H9 (cell line): ENCODE measurements around the gene HMGXB4. TPM values are rescaled to one million over a fixed set of nuclear protein-coding genes. Genes with fewer than 3 reads are reported as not detected.

Experiments
- DNase-seq: peaks from one replicate; pipeline ENCODE4 v3.0.0-alpha.2; 2017
- H2AFZ ChIP-seq: one replicate; pipeline ENCODE4 v1.6.1; 2013; ENCODE audit warnings: mild to moderate bottlenecking, low read length, control low read depth, moderate library complexity
- H2AK5ac ChIP-seq: 2 replicates; pipeline ENCODE4 v1.6.1; 2013; ENCODE audit warnings: low read length, control low read depth, mixed read lengths; ENCODE audit not compliant: insufficient read length
- H2BK120ac ChIP-seq: one replicate; pipeline ENCODE4 v1.6.1; 2013; ENCODE audit warnings: low read depth, mild to moderate bottlenecking, low read length, control low read depth, inconsistent platforms; ENCODE audit not compliant: poor library complexity, severe bottlenecking
- H2BK12ac ChIP-seq: 2 replicates; pipeline ENCODE4 v1.6.1; 2013; ENCODE audit warnings: low read length, control low read depth, mixed read lengths, low read depth; ENCODE audit not compliant: insufficient read length
- H2BK15ac ChIP-seq: 2 replicates; pipeline ENCODE4 v1.6.1; 2013; ENCODE audit warnings: low read depth, low read length, control low read depth
- H2BK20ac ChIP-seq: one replicate; pipeline ENCODE4 v1.6.1; 2013; ENCODE audit warnings: low read depth, mild to moderate bottlenecking, low read length, control low read depth, inconsistent platforms; ENCODE audit not compliant: poor library complexity, severe bottlenecking
- H2BK5ac ChIP-seq: 2 replicates; pipeline ENCODE4 v1.6.1; 2013; ENCODE audit warnings: low read length, control low read depth, mixed read lengths; ENCODE audit not compliant: insufficient read length
- H3K14ac ChIP-seq: 2 replicates; pipeline ENCODE4 v1.6.1; 2013; ENCODE audit warnings: low read length, control low read depth; ENCODE audit not compliant: insufficient read depth
- H3K18ac ChIP-seq: 2 replicates; pipeline ENCODE4 v1.6.1; 2013; ENCODE audit warnings: low read depth, mild to moderate bottlenecking, mixed read lengths, low read length, control low read depth; ENCODE audit not compliant: insufficient read length
- H3K23ac ChIP-seq: 2 replicates; pipeline ENCODE4 v1.6.1; 2013; ENCODE audit warnings: low read length, control low read depth, mixed read lengths, low read depth; ENCODE audit not compliant: insufficient read length
- H3K23me2 ChIP-seq: 2 replicates; pipeline ENCODE4 v1.6.1; 2013; ENCODE audit warnings: low read depth, mild to moderate bottlenecking, mixed read lengths, low read length, control low read depth; ENCODE audit not compliant: insufficient read length, poor library complexity, severe bottlenecking
- H3K27ac ChIP-seq: 2 replicates; pipeline ENCODE4 v1.5.1; 2013; ENCODE audit warnings: low read length, control low read depth, mixed read lengths, low read depth; ENCODE audit not compliant: insufficient read length
- H3K27me3 ChIP-seq: 2 replicates; pipeline ENCODE4 v1.6.1; 2013; ENCODE audit warnings: low read length, control low read depth, inconsistent platforms; ENCODE audit not compliant: insufficient read depth
- H3K4ac ChIP-seq: 2 replicates; pipeline ENCODE4 v1.6.1; 2013; ENCODE audit warnings: low read depth, mild to moderate bottlenecking, control low read depth, inconsistent platforms, low read length, moderate library complexity
- H3K4me1 ChIP-seq: 2 replicates; pipeline ENCODE4 v1.6.1; 2013; ENCODE audit warnings: low read length, control low read depth, inconsistent platforms; ENCODE audit not compliant: insufficient read depth
- H3K4me2 ChIP-seq: 2 replicates; pipeline ENCODE4 v1.6.1; 2013; ENCODE audit warnings: low read length, control low read depth, mixed read lengths; ENCODE audit not compliant: insufficient read length, insufficient read depth
- H3K56ac ChIP-seq: 2 replicates; pipeline ENCODE4 v1.6.1; 2013; ENCODE audit warnings: low read depth, mild to moderate bottlenecking, mixed read lengths, low read length, control low read depth; ENCODE audit not compliant: insufficient read length
- H3K79me1 ChIP-seq: 2 replicates; pipeline ENCODE4 v1.6.1; 2013; ENCODE audit warnings: low read depth, mild to moderate bottlenecking, moderate library complexity, low read length, control low read depth, inconsistent platforms; ENCODE audit not compliant: insufficient read depth, poor library complexity, severe bottlenecking
- H3K79me2 ChIP-seq: 2 replicates; pipeline ENCODE4 v1.6.1; 2013; ENCODE audit warnings: low read length, control low read depth, inconsistent platforms; ENCODE audit not compliant: insufficient read depth
- H3K9ac ChIP-seq: 2 replicates; pipeline ENCODE4 v1.6.1; 2013; ENCODE audit warnings: low read length, control low read depth, mixed read lengths; ENCODE audit not compliant: insufficient read length; ENCODE audit errors: extremely low read depth
- H3K9me3 ChIP-seq: one replicate; pipeline ENCODE4 v1.6.1; 2013; ENCODE audit warnings: low read depth, low read length, inconsistent platforms; ENCODE audit not compliant: control insufficient read depth
- H3T11ph ChIP-seq: one replicate; pipeline ENCODE4 v1.6.1; 2013; ENCODE audit warnings: mild to moderate bottlenecking, low read length, control low read depth, inconsistent platforms
- H4K20me1 ChIP-seq: one replicate; pipeline ENCODE4 v1.6.1; 2013; ENCODE audit not compliant: control insufficient read depth, insufficient read length, insufficient read depth
- H4K5ac ChIP-seq: 2 replicates; pipeline ENCODE4 v1.6.1; 2013; ENCODE audit warnings: low read depth, mild to moderate bottlenecking, mixed read lengths, low read length, control low read depth; ENCODE audit not compliant: insufficient read length
- H4K8ac ChIP-seq: replicated peaks from 2 replicates; pipeline ENCODE4 v1.6.1; 2013; ENCODE audit warnings: low read length, control low read depth, mixed read lengths, low read depth; ENCODE audit not compliant: insufficient read length
- H4K91ac ChIP-seq: 2 replicates; pipeline ENCODE4 v1.6.1; 2013; ENCODE audit warnings: low read depth, mild to moderate bottlenecking, moderate library complexity, mixed read lengths, low read length, control low read depth; ENCODE audit not compliant: insufficient read length
- H3K27ac Mint-ChIP-seq, 3 experiments: 2 replicates in 2 of 3; 3 replicates in 1 of 3; pipeline ENCODE4 v1.8.0; 2020 to 2021; ENCODE audit warnings: mixed read lengths in 3 of 3, mild to moderate bottlenecking in 1 of 3, moderate library complexity in 1 of 3
- H3K27me3 Mint-ChIP-seq: 2 replicates; pipeline ENCODE4 v1.8.0; 2021; ENCODE audit warnings: low read depth, mild to moderate bottlenecking, moderate library complexity, mixed read lengths
- H3K36me3 Mint-ChIP-seq, 3 experiments: 2 replicates in 2 of 3; 3 replicates in 1 of 3; pipeline ENCODE4 v1.8.0; 2020 to 2021; ENCODE audit warnings: low read depth in 3 of 3, mixed read lengths in 3 of 3; ENCODE audit not compliant: insufficient read depth in 1 of 3
- H3K4me1 Mint-ChIP-seq, 2 experiments: 2 replicates each; pipeline ENCODE4 v1.8.0; 2020; ENCODE audit warnings: mixed read lengths in 2 of 2
- H3K4me3 Mint-ChIP-seq, 2 experiments: 2 replicates in 1 of 2; 3 replicates in 1 of 2; pipeline ENCODE4 v1.8.0; 2020 to 2021; ENCODE audit warnings: mild to moderate bottlenecking in 2 of 2, mixed read lengths in 2 of 2, moderate library complexity in 1 of 2
- H3K9me3 Mint-ChIP-seq, 2 experiments: 2 replicates in 1 of 2; 3 replicates in 1 of 2; pipeline ENCODE4 v1.8.0; 2020; ENCODE audit warnings: mild to moderate bottlenecking in 2 of 2, mixed read lengths in 2 of 2, moderate library complexity in 1 of 2
- WGBS: extraction: QIAGEN DNeasy Blood & Tissue Kit; methylation state at CpG from one replicate; pipeline ENCODE4 v1.1.7; 2013; ENCODE audit warnings: missing lambda C conversion rate, low lambda C conversion rate, mixed read lengths; ENCODE audit not compliant: insufficient read length; ENCODE audit errors: extremely low coverage; 5-methylcytosine and 5-hydroxymethylcytosine counted together
- total RNA-seq: library from RNA; stranded (reverse); gene quantifications from 2 replicates; pipeline ENCODE4 v1.2.1, GENCODE V29; 2021
- TF ChIP-seq, protein P1 (sequence below): fragments of 200-600 bp; sonication (generic); conservative IDR thresholded peaks from 3 replicates; pipeline ENCODE4 v1.8.0; 2021; ENCODE audit warnings: antibody characterized with exemption, mild to moderate bottlenecking

Gene HMGXB4
- total RNA-seq, 1 experiment from 2014 or later, result 33.5 TPM

DNA sequence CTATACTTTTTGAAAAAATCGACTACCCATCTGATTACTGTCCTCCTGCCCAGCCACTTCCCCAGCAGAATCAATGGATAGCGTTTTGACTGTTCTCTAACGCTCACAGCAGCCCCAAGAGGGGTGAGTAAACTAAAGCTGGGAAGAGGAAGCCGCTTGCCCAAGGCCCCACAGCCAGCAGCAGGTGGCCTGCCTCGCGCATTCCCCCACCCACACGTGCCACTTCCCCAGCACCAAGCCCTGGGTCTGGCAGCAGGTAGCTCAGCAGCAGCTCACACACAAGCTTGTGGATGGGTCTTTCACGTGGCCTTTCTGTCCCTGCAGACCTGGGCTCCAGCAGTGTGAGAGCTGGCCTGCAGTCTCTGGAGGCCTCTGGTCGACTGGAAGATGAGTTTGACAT lies 76.7 kb downstream of the HMGXB4 start:
- Histone ChIP-seq H2BK5ac (no peak overlapping the region), H3K4me1 (no peaks in the 10 kb centered on the region), H3K56ac (no peak overlapping the region), H4K5ac (no peak overlapping the region), H3T11ph (no peak overlapping the region), H3K4me2 (no peak overlapping the region), H3K27ac (no peak overlapping the region), H3K79me1 (no peaks in the 10 kb centered on the region), H3K14ac (no peak overlapping the region), H3K4ac (no peak overlapping the region), H4K20me1 (no peaks in the 10 kb centered on the region), H2AK5ac (no peak overlapping the region), H2BK12ac (no peak overlapping the region), H3K9me3 (no peaks in the 10 kb centered on the region), H3K23me2 (no peaks in the 10 kb centered on the region), H3K9ac (no peak overlapping the region), H2BK20ac (no peak overlapping the region), H4K8ac (no peak overlapping the region), H3K23ac (no peak overlapping the region), H3K18ac (no peak overlapping the region), H2BK120ac (no peak overlapping the region), H3K27me3 (no peaks in the 10 kb centered on the region), H2BK15ac (no peak overlapping the region), H4K91ac (no peak overlapping the region), H2AFZ (no peak overlapping the region), H3K79me2 (no peaks in the 10 kb centered on the region)
- TF ChIP-seq, protein P1, sequence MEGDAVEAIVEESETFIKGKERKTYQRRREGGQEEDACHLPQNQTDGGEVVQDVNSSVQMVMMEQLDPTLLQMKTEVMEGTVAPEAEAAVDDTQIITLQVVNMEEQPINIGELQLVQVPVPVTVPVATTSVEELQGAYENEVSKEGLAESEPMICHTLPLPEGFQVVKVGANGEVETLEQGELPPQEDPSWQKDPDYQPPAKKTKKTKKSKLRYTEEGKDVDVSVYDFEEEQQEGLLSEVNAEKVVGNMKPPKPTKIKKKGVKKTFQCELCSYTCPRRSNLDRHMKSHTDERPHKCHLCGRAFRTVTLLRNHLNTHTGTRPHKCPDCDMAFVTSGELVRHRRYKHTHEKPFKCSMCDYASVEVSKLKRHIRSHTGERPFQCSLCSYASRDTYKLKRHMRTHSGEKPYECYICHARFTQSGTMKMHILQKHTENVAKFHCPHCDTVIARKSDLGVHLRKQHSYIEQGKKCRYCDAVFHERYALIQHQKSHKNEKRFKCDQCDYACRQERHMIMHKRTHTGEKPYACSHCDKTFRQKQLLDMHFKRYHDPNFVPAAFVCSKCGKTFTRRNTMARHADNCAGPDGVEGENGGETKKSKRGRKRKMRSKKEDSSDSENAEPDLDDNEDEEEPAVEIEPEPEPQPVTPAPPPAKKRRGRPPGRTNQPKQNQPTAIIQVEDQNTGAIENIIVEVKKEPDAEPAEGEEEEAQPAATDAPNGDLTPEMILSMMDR, result no peak
- H3K4me1 Mint-ChIP-seq, result peaks cover 9 to 10% of the 10 kb centered on the region in 2 experiments
- no CpG with 5 or more reads among the region's 9 CpGs for WGBS
- H3K4me3 Mint-ChIP-seq, result no peak overlapping the region
- DNase-seq, result no peak
- H3K36me3 Mint-ChIP-seq, result peaks cover 19 to 43% (median 38%) of the 10 kb centered on the region in 3 experiments; a peak in 6 of 7 replicates
- no peaks in the 10 kb centered on the region for H3K27me3 Mint-ChIP-seq
- no peaks in the 10 kb centered on the region for H3K9me3 Mint-ChIP-seq
- H3K27ac Mint-ChIP-seq, result peak overlapping the region in 2 of 3 experiments; percentile 15 to 22; a peak in 1 of 7 replicates
